Stimulated activated CD4-positive, alpha-beta T cell treated with anti-CD3 and anti-CD28 coated beads, Interleukin-1b, Interleukin-23, amount 100 ng/mL, for 48 hours (primary cell): Measurements from ENCODE around the gene BARHL1.

Experiments
- DNase-seq: peaks from one replicate; pipeline ENCODE4 v3.0.0-alpha.2; 2020

BARHL1 gene

GRCh38 chr9:132582276-132582785 is at the start of gene BARHL1:
Gene BARHL1, plus strand, starts transcription at chr9:132582606. Its CDS starts 192 bp downstream, at chr9:132582798.
- DNase-seq, result no peak

GRCh38 chr9:132534832-132535231 is 47.6 kb upstream of the BARHL1 start:
- DNase-seq, result no peak

GRCh38 chr9:132536124-132536523 is 46.3 kb upstream of the BARHL1 start:
- DNase-seq, result no peak

- no peak for DNase-seq
Measured at GRCh38 chr9:132537352-132537751, 45.1 kb upstream of the BARHL1 start.

- no peak for DNase-seq
Measured at GRCh38 chr9:132538071-132538470, 44.3 kb upstream of the BARHL1 start.

DNA sequence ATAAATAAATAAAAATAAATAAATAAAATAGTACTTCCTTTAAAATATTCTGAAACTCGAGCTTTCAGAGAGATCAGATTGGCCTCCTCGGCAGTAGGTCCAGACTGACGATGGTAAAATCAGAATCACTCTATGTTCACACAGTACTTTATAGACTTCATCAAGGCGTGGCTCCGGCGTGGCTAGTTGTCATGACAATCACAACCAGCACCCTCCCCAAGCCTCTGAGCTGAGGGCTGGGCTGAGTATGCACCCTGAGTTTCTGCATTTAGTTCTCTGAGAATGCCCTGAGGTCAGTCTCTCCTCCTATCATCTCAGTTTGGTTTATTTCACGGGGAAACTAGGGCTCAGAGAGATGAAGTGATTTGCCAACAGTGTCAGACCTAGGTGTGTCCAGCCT is 43.3 kb upstream of the BARHL1 start:
- no peak for DNase-seq

DNA sequence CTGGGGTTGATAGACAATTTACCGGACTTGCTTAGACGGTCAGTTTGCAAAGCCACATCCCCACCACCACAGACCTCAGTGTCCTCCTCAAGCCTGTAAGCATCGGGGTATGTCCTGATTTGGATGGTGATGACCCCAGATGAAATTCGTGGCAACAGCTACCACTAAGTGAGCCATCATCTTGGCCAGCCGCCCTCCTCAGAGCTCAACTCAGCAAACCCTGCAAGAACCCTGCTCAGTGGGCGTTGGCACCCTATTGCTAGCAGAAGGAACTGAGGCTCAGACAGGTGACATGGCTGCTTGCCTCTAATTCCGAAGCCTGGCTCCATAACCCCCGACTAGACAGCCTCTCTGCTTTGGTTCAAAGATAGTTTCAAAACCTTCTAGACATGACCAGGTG is 41.4 kb upstream of the BARHL1 start:
- no peak for DNase-seq

GRCh38 chr9:132541870-132542830 is 40.3 kb upstream of the BARHL1 start:
- no peak for DNase-seq

GRCh38 chr9:132543251-132543650 is 39.2 kb upstream of the BARHL1 start:
- DNase-seq, result no peak

- no peak for DNase-seq
Measured at GRCh38 chr9:132543960-132544359, 38.4 kb upstream of the BARHL1 start.

DNA sequence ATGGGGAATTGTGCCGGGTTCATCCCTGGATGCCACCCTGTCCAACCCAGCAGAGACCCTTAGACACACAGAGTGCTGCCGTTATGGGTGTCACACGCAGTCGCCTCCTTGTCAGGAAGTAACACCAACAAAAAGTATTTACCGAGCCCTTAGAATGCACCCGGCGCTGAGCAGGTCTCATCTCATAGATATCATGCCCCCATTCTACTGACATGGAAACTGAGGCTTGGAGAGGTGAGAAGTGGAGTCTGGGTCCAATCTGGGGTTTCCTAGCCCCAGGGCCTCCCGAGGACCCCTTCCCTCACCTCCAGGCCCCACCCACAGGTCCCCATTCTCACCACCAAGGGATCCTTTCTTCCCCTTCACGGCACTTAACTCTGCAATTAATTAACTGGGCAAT is 36.8 kb upstream of the BARHL1 start:
- no peak for DNase-seq

- no peak for DNase-seq
Measured at GRCh38 chr9:132546148-132547051, 36.0 kb upstream of the BARHL1 start.

DNA sequence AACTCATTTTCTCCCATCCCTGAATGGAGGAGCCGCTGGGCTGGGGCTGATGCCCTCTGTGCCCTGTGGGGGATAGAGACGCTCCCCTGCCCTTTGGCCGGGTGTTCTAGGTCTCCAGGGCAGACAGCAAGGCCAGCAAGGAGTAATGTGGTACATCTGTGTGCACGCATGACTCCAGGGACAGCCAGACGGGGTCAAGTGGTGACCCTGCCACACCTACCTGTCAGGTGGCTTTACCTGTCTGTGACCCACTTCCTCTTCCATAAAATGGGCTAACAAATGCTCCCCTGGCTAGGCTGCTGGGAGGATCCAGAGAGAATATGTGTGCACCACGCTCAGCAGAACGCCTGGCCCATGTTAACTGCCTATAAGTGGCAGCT is 35.4 kb upstream of the BARHL1 start:
- DNase-seq, result no peak

- no peak for DNase-seq
Measured at GRCh38 chr9:132547436-132547835, 35.0 kb upstream of the BARHL1 start.

GRCh38 chr9:132547976-132548730 is 34.3 kb upstream of the BARHL1 start:
- DNase-seq, result no peak

GRCh38 chr9:132548751-132549640 is 33.4 kb upstream of the BARHL1 start:
- DNase-seq, result no peak

DNA sequence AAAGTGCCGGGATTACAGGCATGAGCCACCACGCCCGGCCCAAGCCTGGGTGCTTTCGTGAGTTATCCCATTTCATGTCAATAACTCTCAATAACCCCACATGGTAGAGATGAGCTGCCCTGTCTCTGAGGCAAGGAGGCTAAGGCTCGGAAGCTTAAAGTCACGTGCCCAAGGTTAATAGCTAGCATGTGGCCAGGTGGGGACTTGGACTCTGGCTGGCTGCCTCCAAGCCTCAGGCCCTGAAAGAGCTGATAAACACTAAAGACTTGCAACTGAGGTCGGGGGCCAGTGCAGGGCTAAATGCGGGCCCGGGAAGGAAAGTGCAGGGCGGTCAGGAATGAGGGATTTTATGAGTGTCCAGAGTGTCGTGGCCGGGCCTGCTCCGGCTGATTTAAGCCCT is 30.9 kb upstream of the BARHL1 start:
- no peak for DNase-seq

- no peak for DNase-seq
Measured at GRCh38 chr9:132552041-132552440, 30.4 kb upstream of the BARHL1 start.

DNA sequence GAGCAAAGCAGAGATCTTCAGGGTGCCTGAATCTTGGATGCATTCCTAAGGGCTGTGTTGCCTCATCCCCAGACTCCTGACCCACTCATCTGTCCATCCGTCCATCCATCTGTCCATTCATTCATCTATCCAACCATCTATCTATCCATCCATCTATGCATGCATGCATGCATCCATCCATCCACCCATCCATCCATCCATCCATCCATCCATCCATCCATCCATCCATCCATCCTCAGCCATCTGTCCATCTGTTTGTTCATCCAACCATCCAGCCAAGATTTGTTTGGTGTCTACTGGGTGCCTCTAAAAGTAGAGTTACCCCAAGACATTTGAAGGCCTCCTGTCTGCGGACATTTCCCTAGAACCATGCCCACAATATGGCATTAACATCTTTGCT is 27.7 kb upstream of the BARHL1 start:
- DNase-seq, result no peak

- DNase-seq, result no peak
Measured at GRCh38 chr9:132555528-132555927, 26.9 kb upstream of the BARHL1 start.

DNA sequence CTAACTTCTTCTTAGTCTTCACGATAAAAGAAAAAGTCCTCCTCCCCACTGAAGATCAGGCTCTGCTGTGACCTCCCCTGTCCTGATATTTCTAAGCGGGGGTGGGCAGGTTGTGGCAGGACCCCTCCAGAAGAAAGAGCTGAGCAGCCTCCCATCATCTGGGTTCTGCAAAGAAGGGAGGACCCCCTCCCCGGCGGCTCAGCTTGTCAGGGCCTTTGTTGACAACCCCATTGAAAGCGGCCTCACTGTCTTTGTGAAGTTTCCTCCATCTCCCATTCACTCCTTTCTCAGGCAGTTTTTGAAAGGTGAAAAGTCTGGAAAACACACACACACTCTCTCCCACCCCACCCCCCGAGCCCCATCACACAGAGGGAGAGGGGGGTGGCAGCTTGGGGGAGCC is 26.2 kb upstream of the BARHL1 start:
- no peak for DNase-seq

DNA sequence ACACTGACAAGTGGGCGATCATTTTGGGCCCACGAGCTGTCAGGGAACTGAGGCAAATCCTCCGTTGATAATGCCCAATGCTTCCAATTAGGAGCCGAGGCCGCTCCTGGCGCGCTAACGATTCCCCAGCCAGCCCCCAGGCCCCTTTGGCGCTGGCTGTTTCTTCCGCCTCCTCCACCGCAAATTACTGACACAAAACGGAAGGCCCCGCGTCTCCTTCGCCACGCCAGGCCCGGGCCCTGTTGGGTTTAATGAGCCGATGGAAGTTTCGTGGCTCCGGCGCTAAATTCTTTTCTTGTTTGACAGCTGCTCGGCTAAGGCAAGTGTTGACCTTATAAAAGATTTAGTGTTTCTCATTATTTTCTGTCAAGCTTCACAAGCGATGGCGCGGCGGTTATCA is 25.7 kb upstream of the BARHL1 start:
- DNase-seq, result no peak
